ENCODE data around the gene CARD11. TPM values are rescaled to one million over a fixed set of nuclear protein-coding genes. Genes with fewer than 3 reads are reported as not detected.
A peak's percentile ranks its signal among the peaks of the same experiment; 100 is the strongest.
"Not testable (repeated sequence)": the region's sequence is repeated elsewhere in the genome, so short reads cannot be mapped to it uniquely, and the experiment has no call there.

Gene CARD11
- total RNA-seq, 1 donor from 2014 or later = 3.2 TPM

DNA sequence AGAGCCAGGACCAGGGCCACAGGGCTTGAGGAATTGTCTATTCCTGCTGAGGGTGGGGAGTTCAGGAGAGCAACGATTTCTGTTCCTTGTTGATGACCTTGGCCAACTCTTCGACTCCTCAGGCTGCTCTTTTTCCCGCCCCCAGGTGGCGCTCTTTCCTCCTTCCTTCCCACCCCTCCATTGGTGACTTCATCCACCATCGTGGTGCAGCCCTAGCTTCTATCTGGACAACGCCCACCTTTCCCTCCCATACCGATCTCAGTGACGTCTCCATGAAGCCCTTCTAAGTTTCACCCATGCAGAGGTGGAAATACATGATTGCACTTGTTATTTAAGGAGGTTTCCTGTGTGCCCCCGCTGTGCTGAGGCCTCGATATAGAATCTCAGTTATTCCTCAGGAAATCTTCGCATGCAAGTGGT, 22.1 kb upstream of the CARD11 start:
- peak in 1 of 2 donors; percentile 22 for DNase-seq (ENCODE audit: low read depth in 2 of 2)

GRCh38 chr7:3064067-3064466, 20.4 kb upstream of the CARD11 start:
- DNase-seq (ENCODE audit: low read depth in 2 of 2) = no peak

DNA sequence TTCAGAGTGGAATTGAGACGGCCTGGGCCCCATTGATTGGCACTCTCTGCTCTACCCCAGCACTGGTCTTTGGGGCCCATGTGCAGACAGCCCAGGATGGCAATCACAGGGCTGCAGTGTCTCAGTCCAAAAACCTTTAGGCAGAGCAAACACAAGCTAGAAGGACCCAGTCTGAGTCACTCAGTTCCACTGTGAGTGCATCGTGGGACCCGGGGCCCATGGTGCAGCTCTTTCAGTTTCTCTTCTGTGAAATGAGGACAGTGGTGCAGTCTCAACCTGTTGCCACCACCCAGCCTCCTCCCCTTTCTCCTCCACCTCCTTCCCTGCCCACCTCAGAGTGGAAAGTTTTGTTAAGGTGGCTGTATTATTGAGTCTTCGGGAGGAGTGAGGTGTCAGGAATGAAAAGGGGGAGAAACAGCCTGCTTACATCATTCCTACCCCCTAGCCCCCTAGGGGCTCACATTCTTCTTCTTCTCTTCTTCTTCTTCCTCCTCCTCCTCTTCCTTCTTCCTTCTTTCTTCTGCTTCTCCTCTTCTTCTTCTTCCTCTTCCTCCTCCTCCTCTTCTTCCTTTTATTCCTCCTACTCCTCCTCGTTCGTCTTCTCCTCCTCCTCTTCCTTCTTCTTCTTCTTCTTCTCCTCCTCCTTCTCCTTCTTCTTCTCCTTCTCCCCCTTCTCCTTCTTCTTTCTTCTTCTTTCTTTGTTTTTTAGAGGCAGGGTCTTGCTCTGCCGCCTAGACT, 19.5 kb upstream of the CARD11 start:
- no peak for DNase-seq (ENCODE audit: low read depth in 2 of 2)

DNA sequence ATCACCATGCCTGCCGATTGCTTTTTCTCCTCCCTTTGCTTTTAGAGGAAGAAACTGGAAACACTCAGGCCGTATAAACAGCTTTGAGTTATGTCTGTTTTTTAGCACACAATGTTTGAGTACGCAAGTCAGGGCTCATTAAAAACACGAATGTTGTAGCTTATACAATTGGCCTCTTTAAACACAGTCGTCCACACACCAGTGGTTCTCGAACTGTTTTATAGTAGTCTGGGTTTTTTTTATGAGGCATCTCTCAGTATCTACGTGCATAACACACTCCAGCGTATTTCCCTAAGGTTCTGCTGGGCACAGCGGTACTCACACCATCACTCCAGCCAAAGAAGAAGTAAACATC, 13.4 kb upstream of the CARD11 start:
- DNase-seq (ENCODE audit: low read depth in 2 of 2) = no peak

GRCh38 chr7:3056234-3057065, 12.8 kb upstream of the CARD11 start:
- DNase-seq (ENCODE audit: low read depth in 2 of 2) = no peak

DNA sequence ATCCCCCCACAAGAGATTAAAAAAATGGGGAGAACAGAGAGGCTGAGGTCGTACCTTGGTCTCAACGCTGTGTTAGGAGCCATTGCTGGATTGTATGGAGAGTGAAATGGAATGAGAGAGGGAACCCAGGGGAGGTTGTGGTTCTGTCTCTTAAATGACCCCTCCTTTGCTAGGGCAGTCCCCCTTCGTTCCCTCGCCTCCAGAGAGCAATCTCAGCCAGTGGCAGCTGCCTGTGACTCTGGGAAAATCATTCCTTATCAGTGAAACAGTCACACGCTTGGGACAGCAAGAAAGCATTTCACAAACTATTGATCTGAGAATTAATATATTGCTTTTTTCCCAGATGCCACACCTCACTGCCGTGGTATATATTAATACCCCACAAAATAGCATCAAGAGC, 12.0 kb upstream of the CARD11 start:
- no peak for DNase-seq (ENCODE audit: low read depth in 2 of 2)

- no peak for DNase-seq (ENCODE audit: low read depth in 2 of 2)
Measured at GRCh38 chr7:3042861-3043489, 692 bp downstream of the CARD11 start.

- no peak for DNase-seq (ENCODE audit: low read depth in 2 of 2)
Measured at GRCh38 chr7:3041986-3042675, 1.5 kb downstream of the CARD11 start.

GRCh38 chr7:3039787-3040186, 3.9 kb downstream of the CARD11 start:
- no peak for DNase-seq (ENCODE audit: low read depth in 2 of 2)

GRCh38 chr7:3038011-3038410, 5.7 kb downstream of the CARD11 start:
- DNase-seq (ENCODE audit: low read depth in 2 of 2) = not testable (repeated sequence)

- no peak for DNase-seq (ENCODE audit: low read depth in 2 of 2)
Measured at GRCh38 chr7:3037259-3037658, 6.4 kb downstream of the CARD11 start.

DNA sequence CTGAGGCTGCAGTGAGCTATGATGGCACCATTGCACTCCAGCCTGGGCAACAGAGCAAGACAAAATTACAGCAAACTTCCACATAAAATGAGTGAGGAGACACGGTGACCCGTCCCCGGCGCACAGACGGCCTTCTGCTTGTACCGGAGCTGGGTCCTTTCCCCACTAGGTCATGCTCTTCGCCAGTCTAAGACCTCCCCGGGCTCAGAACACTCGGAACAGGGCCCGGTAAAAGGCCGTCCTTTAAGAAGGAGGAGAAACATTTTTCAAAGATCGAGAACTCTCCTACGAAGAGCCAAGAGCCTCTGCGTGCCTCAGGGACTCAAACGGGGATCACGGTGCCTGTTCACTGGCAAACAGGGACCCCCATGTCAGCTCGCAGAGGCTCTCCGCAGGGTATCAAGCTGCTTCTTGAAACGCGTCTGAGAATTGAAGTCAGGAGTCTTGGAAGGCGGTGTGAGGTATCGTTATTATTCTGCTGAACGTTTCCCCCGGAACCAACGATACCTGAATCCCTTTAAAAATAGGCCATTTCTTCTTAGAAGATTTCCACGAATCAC, 9.0 kb downstream of the CARD11 start:
- no peak for DNase-seq (ENCODE audit: low read depth in 2 of 2)

- DNase-seq (ENCODE audit: low read depth in 2 of 2) = no peak
Measured at GRCh38 chr7:3033581-3033980, 10.1 kb downstream of the CARD11 start.

DNA sequence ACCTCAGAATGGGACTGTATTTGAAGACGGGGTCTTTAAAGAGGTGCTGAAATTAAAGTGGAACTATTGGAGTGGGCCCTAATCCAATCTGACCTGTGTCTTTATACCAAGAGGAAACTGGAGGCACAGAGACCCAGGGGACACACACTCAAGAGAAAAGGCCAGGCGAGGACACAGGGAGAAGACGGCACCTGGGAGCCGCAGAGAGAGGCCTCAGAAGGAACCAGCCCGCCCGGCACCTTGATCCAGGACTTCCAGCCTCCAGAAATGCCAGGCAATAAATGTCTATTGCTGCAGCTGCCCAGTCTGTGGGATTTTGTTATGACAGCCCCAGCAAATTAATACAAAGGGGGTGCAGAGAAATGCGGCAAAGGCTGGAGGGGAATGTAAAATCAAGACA, 10.5 kb downstream of the CARD11 start:
- no peak for DNase-seq (ENCODE audit: low read depth in 2 of 2)

GRCh38 chr7:3032256-3032655, 11.4 kb downstream of the CARD11 start:
- DNase-seq (ENCODE audit: low read depth in 2 of 2) = no peak

GRCh38 chr7:3029138-3029537, 14.5 kb downstream of the CARD11 start:
- DNase-seq (ENCODE audit: low read depth in 2 of 2) = no peak

GRCh38 chr7:3028758-3029093, 14.9 kb downstream of the CARD11 start:
- no peak for DNase-seq (ENCODE audit: low read depth in 2 of 2)

DNA sequence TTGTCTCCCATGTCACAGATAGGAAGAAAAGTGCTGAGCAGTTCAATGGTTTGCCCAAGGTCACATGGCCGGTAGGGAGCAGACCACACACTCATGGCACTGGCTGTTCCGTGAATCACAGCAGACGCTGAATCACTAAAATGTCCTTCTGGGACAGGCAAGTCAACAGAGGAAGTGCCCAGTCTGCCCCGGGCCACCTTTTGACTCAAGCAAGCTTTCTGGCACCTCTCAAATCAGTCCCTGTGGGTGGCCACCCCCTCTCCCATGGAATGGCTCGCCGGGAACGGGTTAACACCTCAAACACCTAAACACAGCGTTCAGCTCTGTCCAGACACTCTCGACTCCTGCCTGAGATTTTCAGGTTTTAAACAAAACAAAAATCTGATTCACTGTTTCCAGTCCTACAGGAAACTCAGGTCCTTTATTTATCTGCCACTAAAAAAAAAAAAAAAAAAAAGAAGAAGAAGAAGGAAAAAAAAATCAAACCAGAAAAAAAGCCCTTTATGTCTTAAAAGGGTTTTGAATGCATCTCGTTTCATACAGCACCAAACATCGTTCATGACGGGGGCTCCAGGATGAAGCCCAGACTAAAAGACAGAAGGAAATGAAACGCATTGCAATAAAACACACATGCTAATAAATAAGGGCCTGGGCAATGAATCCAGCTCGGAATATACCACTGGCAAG, 15.5 kb downstream of the CARD11 start:
- DNase-seq (ENCODE audit: low read depth in 2 of 2) = peak; percentile 30 to 89

DNA sequence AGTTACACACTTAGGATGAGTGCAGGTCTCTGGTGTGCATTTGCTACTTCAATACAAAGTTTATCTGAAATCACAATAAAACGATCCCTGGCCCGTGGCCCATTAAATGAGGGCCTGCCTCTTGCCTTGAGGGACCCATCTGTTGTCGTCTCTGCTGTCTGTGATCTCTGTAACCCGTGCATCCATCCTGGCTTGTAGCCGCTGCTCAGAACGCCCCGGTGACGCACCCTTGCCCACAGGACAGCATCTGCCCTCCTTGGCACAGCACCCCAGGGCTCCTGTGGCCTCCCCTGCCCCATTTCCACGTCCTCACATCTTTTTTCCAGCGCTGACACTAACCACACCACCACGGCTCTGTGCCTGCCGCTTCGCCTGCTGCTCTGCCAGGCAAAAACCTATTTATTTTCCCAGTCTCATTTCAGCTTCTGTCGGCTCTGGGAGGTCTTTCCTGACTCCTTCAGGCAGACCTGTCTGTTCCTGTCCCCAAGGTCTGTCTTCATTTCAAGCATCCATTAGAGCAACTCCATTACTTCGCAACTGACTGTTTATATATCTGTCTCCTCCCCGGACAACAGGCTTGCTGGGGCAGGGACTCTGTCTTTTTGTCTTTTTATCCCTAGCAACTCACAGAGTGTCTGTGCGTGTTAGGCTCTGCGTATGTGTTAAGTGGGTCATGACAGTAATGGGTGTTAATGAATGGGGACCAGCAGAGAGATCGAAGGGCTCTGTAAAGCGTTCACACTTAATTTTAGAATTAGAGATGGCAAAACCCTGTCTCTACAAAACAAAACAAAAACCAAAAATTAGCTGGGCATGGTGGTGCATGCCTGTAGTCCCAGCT, 16.4 kb downstream of the CARD11 start:
- no peak for DNase-seq (ENCODE audit: low read depth in 2 of 2)

DNA sequence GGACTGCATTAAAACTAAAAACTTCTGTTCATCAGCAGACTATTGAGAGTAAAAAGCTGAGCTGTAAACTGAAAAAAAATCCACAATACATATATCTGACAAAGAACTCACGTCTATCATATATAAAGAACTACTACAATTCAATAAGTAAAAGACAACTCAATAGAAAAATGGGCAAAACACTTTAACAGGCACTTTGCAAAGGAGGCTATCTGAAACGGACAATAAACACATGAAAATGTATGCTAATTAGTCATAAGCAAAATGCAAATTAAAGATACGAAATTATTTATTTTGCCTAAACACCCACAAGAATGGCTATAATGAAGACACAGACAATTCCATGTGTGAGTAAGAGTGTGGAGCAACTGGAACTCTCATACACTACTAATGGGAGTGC, 18.1 kb downstream of the CARD11 start:
- DNase-seq (ENCODE audit: low read depth in 2 of 2) = no peak

Data from dermis microvascular lymphatic vessel endothelial cell (primary cell).